HepG2 (cell line): ENCODE data around the gene SLC23A3. TPM values are rescaled to one million over a fixed set of nuclear protein-coding genes. Genes with fewer than 3 reads are reported as not detected.
A peak's percentile ranks its signal among the peaks of the same experiment; 100 is the strongest.

ENCODE experiments used
- ATAC-seq: fragments of 200-7000 bp; cut with Tn5 transposase; 3 replicates; pipeline ENCODE4 v1.9.1; 2020; ENCODE audit warnings: mild to moderate bottlenecking, moderate library complexity
- BruUV-seq: library from RNA; stranded (reverse); fragments of 400-500 nt; replicated peaks from 2 replicates; lab custom pipeline; 2021; lab: Mats Ljungman, UMichigan
- CTCF ChIA-PET: fragments of 300-600 bp; formaldehyde crosslinking; extraction: SDS; loops from one replicate; lab custom pipeline; 2021; ENCODE audit warnings: low total read pairs, inconsistent platforms, low intra/inter-chr PET ratio; lab: Yijun Ruan, JAX
- POLR2A ChIA-PET: fragments of 350-600 bp; sonication (Branson Sonifier 250); formaldehyde crosslinking; loops from one replicate; lab custom pipeline; 2020; ENCODE audit warnings: antibody characterized with exemption, inconsistent platforms; lab: Yijun Ruan, JAX
- DNase-seq: peaks from one replicate; pipeline ENCODE4 v3.0.0-alpha.2; 2015; ENCODE audit warnings: low spot score
- FAIRE-seq: peaks from 3 replicates; lab custom pipeline; 2011; peaks lifted over from hg19 to GRCh38; lab: Jason Lieb, UNC
- H2AFZ ChIP-seq: one replicate; pipeline ENCODE4 v1.6.1; 2011; ENCODE audit warnings: low read length, inconsistent platforms
- H3K27ac ChIP-seq: fragments of 300-600 bp; 3 replicates; pipeline ENCODE4 v1.8.0; 2011; ENCODE audit warnings: mixed run types, mild to moderate bottlenecking, mixed read lengths, low read length, inconsistent platforms; ENCODE audit not compliant: insufficient read depth; ENCODE audit errors: extremely low read length
- H3K27me3 ChIP-seq, 2 experiments: fragments of 200-600 bp in 1 of 2; 2 replicates in 1 of 2; 3 replicates in 1 of 2; pipeline versions ENCODE4 v1.6.0 to v1.8.0; 2011; ENCODE audit warnings: low read length in 2 of 2, mild to moderate bottlenecking in 2 of 2, moderate library complexity in 2 of 2, inconsistent platforms in 1 of 2; ENCODE audit not compliant: insufficient read depth in 2 of 2, control insufficient read depth in 1 of 2
- H3K36me3 ChIP-seq, 2 experiments: fragments of 200-600 bp in 1 of 2; replicated peaks in 1 of 2; 2 replicates in 1 of 2; 3 replicates in 1 of 2; pipeline versions ENCODE4 v1.5.1 to v1.8.0; 2011; ENCODE audit warnings: low read length in 2 of 2, inconsistent platforms in 1 of 2; ENCODE audit not compliant: insufficient read depth in 2 of 2, control insufficient read depth in 1 of 2
- H3K4me1 ChIP-seq: 2 replicates; pipeline ENCODE4 v1.5.1; 2012; ENCODE audit warnings: low read length, inconsistent platforms; ENCODE audit not compliant: insufficient read depth
- H3K4me2 ChIP-seq: 2 replicates; pipeline ENCODE4 v1.6.0; 2011; ENCODE audit warnings: low read depth, low read length, inconsistent platforms
- H3K4me3 ChIP-seq, 3 experiments: fragments of 200-600 bp in 1 of 3; sonication (generic), shearing (Covaris generic) in 1 of 3; replicated peaks in 1 of 3; 2 replicates each; pipeline ENCODE4 v1.5.1; 2011 to 2016; ENCODE audit warnings: low read length in 3 of 3, inconsistent platforms in 2 of 3, low read depth in 2 of 3, mild to moderate bottlenecking in 2 of 3, control low read depth in 1 of 3, mixed read lengths in 1 of 3; ENCODE audit not compliant: insufficient read depth in 1 of 3
- H3K79me2 ChIP-seq: one replicate; pipeline ENCODE4 v1.6.1; 2011; ENCODE audit warnings: low read length, inconsistent platforms; ENCODE audit not compliant: insufficient read depth
- H3K9ac ChIP-seq: 2 replicates; pipeline ENCODE4 v1.6.0; 2011; ENCODE audit warnings: mild to moderate bottlenecking, low read depth, low read length, inconsistent platforms; ENCODE audit not compliant: insufficient read depth
- H3K9me3 ChIP-seq: 2 replicates; pipeline ENCODE4 v1.5.1; 2012; ENCODE audit warnings: mild to moderate bottlenecking, low read length
- H4K20me1 ChIP-seq: 2 replicates; pipeline ENCODE4 v1.6.0; 2011; ENCODE audit warnings: inconsistent platforms, mild to moderate bottlenecking, low read length, moderate library complexity; ENCODE audit not compliant: insufficient read depth
- EEA1 ChIP-seq: sonication (generic); formaldehyde crosslinking; IDR thresholded peaks from 2 replicates; pipeline ENCODE4 v1.5.1; 2020; ENCODE audit warnings: mild to moderate bottlenecking, missing genetic modification reagents, borderline replicate concordance
- ERF ChIP-seq: IDR thresholded peaks from 2 replicates; pipeline ENCODE4 v1.6.1; 2018; ENCODE audit warnings: missing biosample characterization, missing genetic modification reagents
- HIC2 ChIP-seq: sonication (generic); formaldehyde crosslinking; IDR thresholded peaks from 2 replicates; pipeline ENCODE4 v1.9.0; 2022; ENCODE audit warnings: low read depth, missing genetic modification reagents
- NFIB ChIP-seq: sonication (generic); formaldehyde crosslinking; IDR thresholded peaks from 2 replicates; pipeline ENCODE4 v1.9.0; 2021; ENCODE audit warnings: missing genetic modification reagents, mild to moderate bottlenecking, borderline replicate concordance
- POLR2A ChIP-seq, 2 experiments: IDR thresholded peaks; 2 replicates each; pipeline ENCODE4 v1.6.1; 2011; ENCODE audit warnings: low read depth in 2 of 2, low read length in 2 of 2, mild to moderate bottlenecking in 1 of 2, moderate library complexity in 1 of 2; ENCODE audit not compliant: insufficient read depth in 1 of 2
- RFX3 ChIP-seq: IDR thresholded peaks from 2 replicates; pipeline ENCODE4 v1.6.1; 2016; ENCODE audit warnings: missing biosample characterization, missing genetic modification reagents
- SRSF9 ChIP-seq: fragments of 200-400 bp; formaldehyde crosslinking; IDR thresholded peaks from 2 replicates; pipeline ENCODE4 v1.6.1; 2018; ENCODE audit warnings: borderline replicate concordance, mild to moderate bottlenecking, low read depth, low read length; ENCODE audit not compliant: insufficient read depth, poor library complexity, severe bottlenecking
- ZNF343 ChIP-seq: sonication (generic); formaldehyde crosslinking; IDR thresholded peaks from 2 replicates; pipeline ENCODE4 v1.4.0; 2020; ENCODE audit warnings: mild to moderate bottlenecking, missing genetic modification reagents
- ZNF777 ChIP-seq: sonication (generic); formaldehyde crosslinking; IDR thresholded peaks from 2 replicates; pipeline ENCODE4 v1.4.0; 2020; ENCODE audit warnings: missing genetic modification reagents
- ZNF83 ChIP-seq: sonication (generic); formaldehyde crosslinking; IDR thresholded peaks from 2 replicates; pipeline ENCODE4 v1.4.0; 2020; ENCODE audit warnings: missing genetic modification reagents, mild to moderate bottlenecking, borderline replicate concordance
- WGBS: methylation state at CpG from one replicate; pipeline ENCODE4 v1.1.6; 2017; ENCODE audit warnings: low lambda C conversion rate; 5-methylcytosine and 5-hydroxymethylcytosine counted together
- in situ Hi-C: cut with HindIII; loops from 2 replicates; pipeline ENCODE4 v1.10.0; 2017; ENCODE audit warnings: low pct_unique_long_range_greater_than_20kb; ENCODE audit not compliant: extremely low pct_ligation_motif_present
- intact Hi-C: fragments of 100-400 bp; cut with micrococcal nuclease; formaldehyde crosslinking; loops from one replicate; pipeline ENCODE4 v1.10.0; 2022; ENCODE audit not compliant: unreplicated experiment
- polyA plus RNA-seq, 8 experiments: library from polyadenylated mRNA; depleted of rRNA in 3 of 8; stranded (reverse) in 7 of 8; unstranded in 1 of 8; fragments of >200 nt; fragmentation: Illumina TruSeq in 4 of 8; extraction: Trizol in 4 of 8; gene quantifications; 2 replicates each; pipeline versions ENCODE4 v1.2.1 to v1.2.3, GENCODE V29; 2011 to 2016; ENCODE audit warnings: low read depth in 4 of 8, missing spikeins in 1 of 8, mixed read lengths in 1 of 8; ENCODE audit not compliant: insufficient read depth in 1 of 8
- total RNA-seq, 5 experiments: library from RNA; depleted of rRNA; stranded (reverse); fragments of >200 nt; fragmentation: Illumina TruSeq; extraction: Trizol; gene quantifications; 2 replicates each; pipeline ENCODE4 v1.2.3, GENCODE V29; 2016; ENCODE audit warnings: low read depth in 1 of 5

SLC23A3 gene
- total and polyA plus RNA-seq, 2 of the 13 experiments (the other 11 are each of a cell fraction or from before 2014, with no cell fraction given): 0.38 to 0.78 TPM

GRCh38 chr2:219218217-219218731 is 48.4 kb upstream of the SLC23A3 start (continued):
- 0 out of 2 replicates have a peak, but pooled peaks have one; percentile 4 for TF ChIP-seq ZNF343 (CRISPR knock-in tag)
- TF ChIP-seq ERF (CRISPR knock-in tag): no peak
- peak; percentile 35; the same call in 1 of the 2 replicates for TF ChIP-seq HIC2
- peak; percentile 97 for TF ChIP-seq NFIB (CRISPR knock-in tag)
- TF ChIP-seq RFX3 (CRISPR knock-in tag): peak; percentile 70
- peak; percentile 83; the same call in 1 of the 2 replicates for TF ChIP-seq ZNF777 (CRISPR knock-in tag)
- no peak for TF ChIP-seq SRSF9

GRCh38 chr2:219216535-219216915 is 46.7 kb upstream of the SLC23A3 start:
- WGBS: 98% methylated on average over 6 of the region's 6 CpGs
- no peak overlapping the region for H2AFZ ChIP-seq
- ChIA-PET POLR2A (interaction anchor here (1.0 to 6.2 kb wide), 8 partner anchors 9 to 79 kb away, joined by 3 to 196 read pairs (median 36); partner anchors contain the start of genes ANKZF1, ATG9A, CNPPD1 and GLB1L), CTCF (no interaction called here)
- intact Hi-C loops: no loop called here
- H3K9ac ChIP-seq: no peak overlapping the region
- peaks cover 11% of the 10 kb centered on the region for H3K79me2 ChIP-seq
- no peak for ATAC-seq
- BruUV-seq: no TSS peak
- 0 out of 6 replicates have a peak overlapping the region, but pooled peaks of 1 of the 3 experiments have one; percentile 7 for H3K4me3 ChIP-seq
- H3K27me3 ChIP-seq: no peaks in the 10 kb centered on the region
- peak overlapping the region; percentile 92 for H3K27ac ChIP-seq
- peak; percentile 42 for FAIRE-seq
- no peaks in the 10 kb centered on the region for H4K20me1 ChIP-seq
- no peak for DNase-seq
- peak overlapping the region; percentile 99 for H3K4me2 ChIP-seq
- H3K9me3 ChIP-seq: no peaks in the 10 kb centered on the region
- in situ Hi-C loops: no loop called here
- peaks cover 44% of the 10 kb centered on the region for H3K4me1 ChIP-seq
- TF ChIP-seq POLR2A (IDR thresholded peaks at IDR 0.05; ENCODE audit: insufficient read depth in 1 of 2, low read depth in 2 of 2, low read length in 2 of 2): peak in 1 of 2 experiments; percentile 35; a peak in 1 of 4 replicates
- TF ChIP-seq ZNF83 (CRISPR knock-in tag): no peak
- no peak for TF ChIP-seq EEA1 (CRISPR knock-in tag)
- TF ChIP-seq, all 625 proteins: peak for 1
- peaks cover 37 to 59% of the 10 kb centered on the region in 2 experiments for H3K36me3 ChIP-seq
